ENCODE data around the gene LCN2. TPM values are rescaled to one million over a fixed set of nuclear protein-coding genes. Genes with fewer than 3 reads are reported as not detected.

LCN2 gene
- polyA plus RNA-seq, 1 donor: 0.75 TPM

GRCh38 chr9:128149951-128150593 is 819 bp downstream of the LCN2 start:
- DNase-seq: no peak

DNA sequence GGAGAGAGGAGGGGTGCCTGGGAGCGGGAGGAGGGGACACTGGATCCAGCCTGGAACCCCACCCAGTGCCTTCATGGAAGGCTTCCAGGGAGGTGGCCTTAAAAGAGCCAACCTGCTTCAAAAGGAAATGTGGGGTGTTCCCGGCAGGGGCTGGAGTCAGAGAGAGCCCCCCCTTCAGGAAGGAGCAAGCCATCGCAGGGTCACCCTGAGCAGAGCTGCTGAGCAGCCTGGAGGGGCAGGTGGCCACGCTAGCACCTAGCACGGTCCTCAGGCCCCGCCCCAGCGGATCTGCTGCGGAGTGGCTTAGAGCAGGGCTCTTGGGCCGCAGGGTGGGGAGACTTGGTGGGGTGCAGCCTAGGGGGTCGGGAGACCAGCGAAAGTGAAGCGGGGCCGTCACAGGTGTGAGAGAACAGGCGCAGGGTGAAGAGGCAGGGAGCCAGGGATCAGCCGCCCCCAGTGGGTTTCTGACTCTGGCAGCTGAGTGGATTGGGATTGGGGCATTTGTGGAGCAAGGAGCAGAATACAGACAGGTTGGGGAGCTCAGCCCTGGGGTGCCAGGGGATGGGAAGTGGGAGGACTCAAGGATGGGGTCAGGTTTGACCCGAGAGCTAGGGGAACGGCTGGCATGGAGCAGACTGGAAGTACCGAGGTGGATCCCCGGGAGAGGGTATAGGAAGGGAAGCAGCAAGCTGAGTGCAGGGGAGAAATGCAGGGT is 1.5 kb downstream of the LCN2 start:
- no peak for DNase-seq

- DNase-seq: no peak
Observed at GRCh38 chr9:128151309-128152132, 2.3 kb downstream of the LCN2 start.

DNA sequence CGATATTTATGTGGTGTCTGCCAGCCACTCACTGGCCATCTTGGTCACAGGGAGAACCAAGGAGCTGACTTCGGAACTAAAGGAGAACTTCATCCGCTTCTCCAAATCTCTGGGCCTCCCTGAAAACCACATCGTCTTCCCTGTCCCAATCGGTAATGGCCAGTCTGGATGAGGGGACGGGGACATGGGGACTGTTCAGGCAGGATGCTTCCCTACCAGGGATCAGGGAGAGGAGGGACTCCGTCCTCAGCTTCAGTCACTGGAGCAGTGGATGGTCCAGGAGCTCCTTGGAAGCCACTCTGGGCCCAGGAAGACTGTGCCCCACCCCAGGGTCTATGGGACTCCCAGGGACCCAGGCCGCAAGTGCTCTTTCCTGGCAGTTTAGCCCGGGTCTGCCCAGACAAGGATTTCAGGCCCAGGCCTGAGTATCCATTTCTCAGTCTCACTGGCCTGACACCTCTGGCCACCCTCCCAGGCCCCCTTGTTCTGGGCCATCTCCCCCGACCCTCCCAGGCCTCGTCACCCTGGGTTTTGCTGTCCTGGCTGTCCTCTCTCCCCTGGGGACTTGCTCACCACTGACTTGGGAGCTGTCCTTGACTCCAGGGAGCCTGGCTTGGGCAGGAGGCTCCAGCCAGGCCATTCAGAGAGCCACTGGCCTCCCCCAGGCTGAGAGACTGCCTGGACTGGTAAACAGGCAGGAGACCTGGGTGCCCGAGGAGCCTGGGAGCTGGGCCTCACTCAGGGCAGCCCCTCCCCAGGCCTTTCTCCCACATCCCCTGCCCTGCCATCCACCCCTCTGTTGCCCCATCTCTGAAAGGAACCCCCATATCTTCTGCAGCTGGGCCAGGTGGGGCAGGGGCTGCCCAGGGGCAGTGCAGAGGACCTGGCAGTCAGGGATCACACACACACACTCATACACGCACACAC is 3.1 kb downstream of the LCN2 start:
- DNase-seq: no peak

GRCh38 chr9:128153060-128153946 is 4.0 kb downstream of the LCN2 start:
- DNase-seq: no peak

DNA sequence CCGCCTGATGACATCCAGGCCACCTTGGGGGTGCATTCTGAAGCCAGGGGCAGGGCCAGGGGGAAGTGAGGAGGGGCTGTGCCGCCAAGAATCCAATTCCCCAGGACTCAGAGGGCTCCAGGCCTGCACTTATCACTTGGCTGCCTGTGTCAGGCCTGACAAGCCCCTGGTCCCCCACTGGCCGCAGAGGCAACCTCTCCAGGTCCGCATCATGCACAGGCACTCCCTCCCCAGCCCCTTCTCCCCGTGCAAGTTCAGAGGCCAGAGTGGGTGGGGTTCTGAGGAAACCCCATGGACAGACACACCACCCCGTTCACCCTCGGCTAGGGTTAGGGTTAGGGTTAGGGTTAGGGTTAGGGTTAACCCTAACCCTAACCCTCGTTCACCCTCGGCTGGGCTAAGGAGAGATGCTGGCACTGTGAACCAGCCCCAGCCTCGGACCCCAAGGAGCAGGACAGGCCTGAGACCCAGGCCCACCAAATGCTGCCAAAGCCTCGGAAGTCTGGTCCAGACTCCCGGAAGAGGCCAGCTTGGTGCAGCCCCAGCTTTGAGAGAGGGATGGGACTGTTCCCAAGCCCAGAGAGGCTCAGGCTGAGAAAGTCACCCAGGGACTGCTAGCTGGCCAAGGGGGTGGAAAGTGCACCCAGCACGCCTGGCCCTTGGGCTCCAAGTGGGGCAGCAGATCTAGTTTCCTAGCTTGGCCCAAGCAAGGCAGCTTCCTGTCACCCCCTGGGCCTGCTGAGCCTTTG is 4.9 kb downstream of the LCN2 start:
- no peak for DNase-seq

DNA sequence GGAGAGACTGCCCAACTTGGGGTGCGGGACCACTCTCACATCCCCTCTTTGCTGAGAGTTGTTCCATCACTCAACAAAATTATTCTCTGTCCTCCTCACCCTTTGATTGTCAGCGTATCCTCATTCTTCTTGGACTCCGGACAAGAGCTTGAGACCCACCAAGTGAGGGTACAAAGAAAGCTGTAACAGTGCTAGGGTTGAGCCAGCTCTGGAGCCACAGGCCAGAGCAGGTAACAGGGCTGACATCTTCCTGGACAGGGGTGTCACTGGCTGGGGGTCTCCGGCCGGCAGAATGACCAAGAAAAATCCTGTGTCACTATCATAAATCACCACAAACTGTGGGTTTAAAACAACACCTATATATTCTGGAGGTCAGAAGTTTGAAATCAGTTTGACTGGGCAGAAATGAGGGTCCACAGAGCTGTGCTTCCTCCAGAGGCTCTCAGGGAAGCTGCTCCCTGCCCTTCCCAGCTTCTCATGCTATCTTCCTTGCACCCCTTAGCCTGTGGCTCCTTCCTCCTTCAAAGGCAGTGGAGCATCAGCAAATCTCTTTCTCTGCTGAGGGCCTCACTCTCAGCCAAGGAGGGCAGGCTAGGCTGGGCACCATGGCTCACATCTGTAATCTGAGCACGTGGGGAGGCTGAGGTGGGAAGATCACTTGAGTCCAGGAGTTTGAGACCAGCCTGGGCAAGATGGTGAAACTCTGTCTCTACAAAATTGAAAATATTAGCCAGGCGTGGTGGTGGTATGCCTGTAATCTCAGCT is 6.7 kb downstream of the LCN2 start:
- DNase-seq: no peak

DNA sequence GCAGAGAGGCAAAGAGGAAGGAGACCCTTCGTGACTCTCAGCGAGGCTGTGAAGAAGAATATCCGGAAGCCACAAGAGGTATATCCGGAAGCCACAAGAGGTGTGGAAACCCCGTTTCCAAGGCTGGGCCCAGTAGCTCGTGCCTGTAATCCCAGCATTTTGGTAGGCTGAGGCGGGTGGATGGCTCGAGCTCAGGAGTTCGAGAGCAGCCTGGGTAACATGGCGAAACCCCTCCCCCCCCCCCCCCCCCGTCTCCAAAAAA is 10.2 kb downstream of the LCN2 start:
- DNase-seq: no peak

DNA sequence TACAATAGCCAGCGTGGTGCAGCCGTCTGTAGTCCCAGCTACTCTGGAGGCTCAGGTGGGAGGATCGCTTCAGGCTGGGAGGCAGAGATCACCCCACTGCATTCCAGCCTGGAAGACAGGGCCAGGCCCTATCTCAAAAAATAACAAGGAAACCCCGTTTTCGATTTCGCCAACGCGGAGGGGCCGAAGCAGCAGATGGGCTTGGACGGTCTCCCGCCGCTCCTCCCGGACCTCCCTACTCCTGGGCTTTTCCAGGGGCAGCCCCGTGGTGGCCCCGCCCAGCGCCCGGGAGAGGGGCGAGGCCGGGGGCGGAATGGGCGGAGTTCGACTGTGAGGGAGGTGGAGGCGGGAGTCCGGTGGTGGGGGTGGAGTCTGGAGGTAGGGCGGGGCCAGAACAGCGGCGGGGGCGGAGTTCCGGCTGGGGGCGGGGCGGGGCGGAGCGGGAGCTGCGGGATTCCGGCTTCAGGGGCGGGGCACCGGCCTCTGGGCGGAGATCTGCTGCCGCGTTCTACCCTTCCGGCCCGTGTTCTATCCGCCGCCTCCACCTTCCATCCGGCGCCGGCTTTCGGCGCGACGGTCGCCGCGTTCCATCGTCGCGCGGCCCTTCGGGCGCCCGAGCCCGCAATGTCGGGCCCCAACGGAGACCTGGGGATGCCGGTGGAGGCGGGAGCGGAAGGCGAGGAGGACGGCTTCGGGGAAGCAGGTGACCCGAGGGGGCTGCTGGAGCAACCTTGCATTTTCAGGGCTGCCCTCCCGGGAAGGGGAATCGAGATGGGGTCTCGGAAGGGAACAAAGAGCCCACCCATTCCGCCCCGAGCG is 10.7 kb downstream of the LCN2 start, which contains the start of gene BBLN:
BBLN (plus strand) TSS at position 482 of the 819 bp plus-strand sequence; CDS start at position 625, 143 bp downstream.
- peak; percentile 96 for DNase-seq

- DNase-seq: no peak
Observed at GRCh38 chr9:128160603-128160987, 11.3 kb downstream of the LCN2 start.

DNA sequence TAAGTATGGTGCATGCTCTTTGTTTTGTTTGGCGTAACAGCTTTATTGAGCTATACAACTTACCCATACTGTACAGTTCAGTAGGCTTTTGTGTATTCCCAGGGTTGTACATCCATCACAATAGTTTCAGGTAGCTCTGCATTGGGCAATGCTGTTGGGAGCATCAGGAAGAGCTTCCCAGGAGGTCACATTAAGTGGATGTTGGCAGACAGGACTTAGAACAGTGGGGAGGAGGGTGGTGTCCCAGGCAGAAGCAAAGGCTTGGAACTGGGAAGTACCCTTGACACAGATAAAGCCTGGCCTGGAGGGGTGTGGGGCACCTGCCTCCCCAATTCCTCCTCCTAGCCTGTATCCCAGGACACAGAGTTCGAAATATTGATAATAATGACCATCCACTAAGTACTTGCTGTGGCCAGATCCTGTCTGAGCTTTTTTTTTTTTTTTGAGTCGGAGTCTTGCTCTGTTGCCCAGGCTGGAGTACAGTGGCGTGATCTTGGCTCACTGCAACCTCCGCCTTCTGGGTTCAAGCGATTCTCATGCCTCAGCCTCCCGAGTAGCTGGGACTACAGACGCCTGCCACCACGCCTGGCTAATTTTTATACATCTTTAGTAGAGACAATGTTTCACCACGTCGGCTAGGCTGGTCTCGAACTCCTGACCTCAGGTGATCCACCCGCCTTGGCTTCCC is 12.1 kb downstream of the LCN2 start:
- DNase-seq: no peak

GRCh38 chr9:128162215-128163026 is 13.2 kb downstream of the LCN2 start:
- no peak for DNase-seq

DNA sequence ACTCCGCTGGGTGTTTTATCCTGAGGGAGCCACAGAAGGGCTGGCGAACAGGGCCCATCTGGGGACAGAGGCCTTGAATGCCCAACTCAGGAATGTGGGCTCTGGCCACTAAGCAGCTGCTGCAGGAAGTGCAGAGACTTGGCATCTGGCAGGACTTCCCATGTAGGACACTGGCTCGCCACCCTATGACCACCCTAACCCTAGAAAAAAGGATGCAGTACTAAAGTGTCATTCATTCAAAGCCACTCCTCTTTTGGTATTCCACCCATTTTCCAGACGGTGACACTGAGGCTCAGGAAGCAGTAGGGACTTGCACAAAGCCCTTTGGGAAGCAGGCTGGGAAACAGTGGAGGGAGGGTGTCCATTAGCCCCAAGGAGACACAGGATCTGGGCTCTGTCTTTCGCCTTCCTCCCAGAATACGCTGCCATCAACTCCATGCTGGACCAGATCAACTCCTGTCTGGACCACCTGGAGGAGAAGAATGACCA is 13.8 kb downstream of the LCN2 start:
- DNase-seq: no peak

- no peak for DNase-seq
Observed at GRCh38 chr9:128163523-128164306, 14.5 kb downstream of the LCN2 start.

DNA sequence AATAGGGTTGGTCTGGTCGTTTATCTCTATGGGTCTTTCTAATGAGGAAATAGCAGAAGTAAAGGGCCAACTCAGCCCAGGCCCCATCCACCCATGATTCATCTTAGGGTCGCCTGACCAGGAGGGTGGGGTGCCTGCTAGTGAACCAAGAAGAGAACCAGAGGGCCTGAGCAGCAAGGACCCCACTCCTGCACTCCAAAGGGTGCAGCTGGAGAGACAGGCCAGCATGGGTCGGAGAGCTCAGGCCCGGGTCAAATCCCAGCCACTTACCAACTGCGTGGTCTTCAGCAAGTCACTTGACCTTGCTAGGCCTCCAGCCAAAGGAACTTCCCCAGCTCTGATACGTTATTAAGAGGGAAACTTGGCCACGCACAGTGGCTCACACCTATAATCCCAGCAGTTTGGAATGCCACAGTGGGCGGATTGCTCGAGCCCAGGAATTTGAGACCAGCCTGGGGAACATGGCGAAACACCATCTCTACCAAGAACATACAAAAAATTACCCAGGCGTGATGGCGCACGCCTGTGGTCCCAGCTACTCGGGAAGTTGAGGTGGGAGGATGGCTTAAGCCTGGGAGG is 15.1 kb downstream of the LCN2 start:
- DNase-seq: no peak

DNA sequence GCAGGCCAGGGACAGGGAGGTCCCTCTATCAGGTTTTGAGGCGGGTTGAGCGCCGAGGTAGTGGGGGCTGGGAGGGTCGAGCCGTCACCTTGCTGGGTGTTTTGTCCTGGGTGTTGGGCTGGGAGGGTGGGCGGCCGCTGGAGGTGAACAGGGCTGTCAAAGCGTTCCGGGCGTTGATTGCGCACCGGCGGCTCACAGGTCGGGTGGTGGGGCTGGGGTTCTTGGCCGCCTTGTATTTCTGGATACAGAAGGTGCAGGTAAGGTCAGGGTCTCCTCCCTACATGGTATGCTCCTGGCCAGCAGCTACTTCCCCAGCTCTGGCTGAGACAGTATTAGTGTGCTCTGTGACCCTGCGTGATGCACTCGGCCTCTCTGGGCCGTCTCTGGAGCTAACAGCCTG is 16.9 kb downstream of the LCN2 start:
- no peak for DNase-seq

Data from left kidney (tissue), 2 donors.